GM19395 (cell line): ENCODE results near the gene U2AF2.

Experiments
- ATAC-seq: cut with Tn5 transposase; IDR thresholded peaks from one replicate; pipeline ENCODE4 v1.9.1; 2021; ENCODE audit warnings: mild to moderate bottlenecking, moderate library complexity; ENCODE audit not compliant: unreplicated experiment

The U2AF2 gene

GRCh38 chr19:55621205-55621672, 33.6 kb upstream of the U2AF2 start:
- ATAC-seq = no peak

DNA sequence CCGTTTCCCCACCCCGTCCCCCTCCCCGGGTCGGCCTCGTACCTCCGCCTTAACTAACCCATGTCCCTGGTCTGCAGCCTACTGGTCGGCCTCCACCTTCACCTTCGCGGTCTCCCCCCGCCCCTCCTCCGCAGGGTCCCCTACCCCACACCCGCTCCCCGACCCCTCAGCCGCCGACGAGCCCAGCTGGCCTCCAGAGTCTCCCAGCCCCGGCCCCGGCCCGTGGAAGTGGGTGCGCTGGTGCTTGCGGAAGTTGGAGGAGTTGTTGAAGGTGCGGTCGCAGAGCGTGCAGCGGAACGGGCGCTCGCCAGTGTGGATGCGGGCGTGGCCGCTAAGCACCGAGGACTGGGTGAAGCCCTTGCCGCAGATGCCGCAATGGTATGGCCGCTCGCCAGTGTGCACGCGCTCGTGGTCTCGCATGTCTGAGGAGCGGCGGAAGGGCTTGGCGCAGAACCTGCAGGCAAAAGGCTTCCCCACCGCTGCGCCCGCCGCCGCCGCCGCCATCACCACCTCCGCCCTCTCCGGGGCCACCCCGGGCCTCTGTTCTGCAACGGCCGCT, 33.1 kb upstream of the U2AF2 start:
- no peak for ATAC-seq

GRCh38 chr19:55622242-55622969, 32.4 kb upstream of the U2AF2 start:
- ATAC-seq = no peak

DNA sequence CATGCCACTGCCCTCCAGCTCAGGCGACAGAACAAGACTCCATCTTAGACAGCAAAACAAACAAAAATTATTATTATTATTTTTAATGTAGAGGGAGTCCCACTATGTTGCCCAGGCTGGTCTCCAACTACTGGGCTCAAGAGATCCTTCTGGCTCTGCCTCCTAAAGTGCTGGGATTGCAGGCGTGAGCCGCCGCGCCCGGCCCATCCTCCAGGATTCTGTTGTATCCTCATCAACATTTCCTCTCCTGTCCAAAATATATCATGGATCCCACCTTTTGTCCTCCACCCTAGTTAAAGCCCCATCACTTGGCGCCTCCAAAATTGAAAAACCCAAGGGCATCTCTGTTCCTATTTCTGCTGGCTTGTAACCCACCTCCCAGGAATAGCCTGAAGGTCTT, 31.7 kb upstream of the U2AF2 start:
- no peak for ATAC-seq

- no peak for ATAC-seq
Measured at GRCh38 chr19:55623561-55623960, 31.3 kb upstream of the U2AF2 start.

- ATAC-seq = no peak
Measured at GRCh38 chr19:55624109-55625003, 30.5 kb upstream of the U2AF2 start, which contains the start of gene ZNF784. Gene ZNF784 (minus strand): TSS chr19:55624566. CDS start chr19:55624561, 5 bp downstream.

DNA sequence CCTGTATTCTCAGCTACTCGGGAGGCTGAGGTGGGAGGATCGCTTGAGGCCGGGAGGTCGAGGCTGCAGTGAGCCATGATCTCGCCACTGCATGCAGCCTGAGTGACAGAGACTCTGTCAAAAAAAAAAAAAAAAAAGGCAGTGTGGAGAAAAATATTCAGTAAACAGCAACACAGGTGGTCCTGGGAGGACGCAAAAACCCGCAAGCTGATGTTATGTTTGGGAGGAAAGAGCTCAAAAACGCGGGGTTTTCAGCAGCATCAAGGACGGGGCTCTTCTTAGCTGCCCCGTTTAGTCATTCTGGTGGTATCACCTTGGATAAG, 29.9 kb upstream of the U2AF2 start:
- no peak for ATAC-seq

- no peak for ATAC-seq
Measured at GRCh38 chr19:55626350-55626749, 28.5 kb upstream of the U2AF2 start.

- no peak for ATAC-seq
Measured at GRCh38 chr19:55632463-55632834, 22.4 kb upstream of the U2AF2 start.

DNA sequence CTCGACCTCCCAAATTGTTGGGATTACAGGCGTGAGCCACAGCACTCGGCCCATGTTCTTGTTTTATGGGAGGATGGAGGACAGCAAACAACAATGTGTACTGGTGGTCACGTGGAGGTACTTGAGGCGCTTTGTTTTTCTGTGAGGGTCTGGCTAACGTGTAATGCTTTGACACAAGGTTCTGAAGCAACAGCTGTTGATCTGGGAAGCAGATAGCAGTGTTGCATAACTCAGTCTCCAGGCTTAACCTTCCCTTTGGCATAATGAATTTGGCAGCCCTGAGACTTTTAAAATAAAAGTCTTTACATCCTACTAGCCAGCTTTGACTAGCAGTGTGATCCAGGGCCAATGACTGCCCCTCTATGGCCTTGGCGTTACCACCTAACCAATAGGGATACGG, 21.0 kb upstream of the U2AF2 start:
- no peak for ATAC-seq

DNA sequence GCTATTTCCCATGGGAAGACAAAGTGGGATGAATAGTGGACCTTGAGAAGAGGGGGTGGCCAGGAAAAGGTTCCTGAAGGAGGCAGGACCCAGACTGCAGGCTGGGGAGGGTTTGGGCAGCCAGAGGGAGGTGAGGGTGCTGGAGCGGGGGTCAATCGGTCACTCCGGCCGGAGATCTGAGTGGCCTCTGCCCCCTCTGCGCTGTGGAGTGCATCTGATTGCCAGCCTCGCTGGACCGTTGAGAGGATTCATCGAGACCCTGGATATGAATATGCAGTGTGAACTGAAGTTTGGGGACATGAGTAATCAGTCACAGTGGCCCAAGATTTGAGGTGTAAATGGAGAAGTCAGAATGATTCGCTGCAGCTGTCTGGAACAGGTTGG, 19.5 kb upstream of the U2AF2 start:
- no peak for ATAC-seq

- ATAC-seq = no peak
Measured at GRCh38 chr19:55635856-55636440, 18.9 kb upstream of the U2AF2 start.

DNA sequence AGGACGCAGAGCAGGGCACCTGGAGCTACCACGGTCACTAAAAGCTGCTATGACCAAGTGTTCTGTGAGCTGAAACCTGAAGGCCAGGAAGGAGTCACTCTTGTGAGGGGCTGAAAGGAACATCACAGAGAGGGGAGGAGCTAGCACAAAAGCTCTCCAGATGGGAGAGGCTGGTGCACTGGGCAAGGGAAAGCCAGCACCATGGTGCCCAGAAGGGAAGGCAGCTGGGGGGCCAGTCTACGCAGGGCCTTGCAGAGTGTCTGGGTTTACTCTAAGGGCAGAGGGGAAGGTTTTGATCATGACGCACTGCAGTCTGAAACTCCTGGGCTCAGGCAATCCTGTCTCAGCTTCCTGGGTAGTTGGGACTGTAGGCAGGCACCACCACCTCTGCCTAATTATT, 18.1 kb upstream of the U2AF2 start:
- ATAC-seq = no peak

DNA sequence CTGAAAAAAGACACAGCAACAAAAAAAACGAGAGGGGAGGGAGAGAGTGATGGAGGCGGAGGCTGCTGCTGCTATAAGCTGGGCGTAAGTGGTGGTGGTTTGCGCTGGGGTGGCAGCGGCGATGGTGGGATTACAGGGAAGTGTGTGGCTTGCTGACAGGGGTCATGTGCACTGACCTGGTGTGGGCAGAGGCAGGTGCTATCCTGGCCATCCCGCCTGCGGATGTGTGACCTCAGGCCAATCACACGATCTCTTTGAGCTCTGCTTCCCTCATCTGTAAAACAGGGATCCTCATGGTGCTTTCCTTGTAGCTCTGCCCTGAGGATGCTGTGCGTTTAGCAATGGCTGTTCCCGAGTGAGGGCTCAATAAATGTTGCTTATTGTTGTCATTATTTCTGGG, 17.3 kb upstream of the U2AF2 start:
- ATAC-seq = no peak

- no peak for ATAC-seq
Measured at GRCh38 chr19:55638864-55639359, 15.9 kb upstream of the U2AF2 start.

DNA sequence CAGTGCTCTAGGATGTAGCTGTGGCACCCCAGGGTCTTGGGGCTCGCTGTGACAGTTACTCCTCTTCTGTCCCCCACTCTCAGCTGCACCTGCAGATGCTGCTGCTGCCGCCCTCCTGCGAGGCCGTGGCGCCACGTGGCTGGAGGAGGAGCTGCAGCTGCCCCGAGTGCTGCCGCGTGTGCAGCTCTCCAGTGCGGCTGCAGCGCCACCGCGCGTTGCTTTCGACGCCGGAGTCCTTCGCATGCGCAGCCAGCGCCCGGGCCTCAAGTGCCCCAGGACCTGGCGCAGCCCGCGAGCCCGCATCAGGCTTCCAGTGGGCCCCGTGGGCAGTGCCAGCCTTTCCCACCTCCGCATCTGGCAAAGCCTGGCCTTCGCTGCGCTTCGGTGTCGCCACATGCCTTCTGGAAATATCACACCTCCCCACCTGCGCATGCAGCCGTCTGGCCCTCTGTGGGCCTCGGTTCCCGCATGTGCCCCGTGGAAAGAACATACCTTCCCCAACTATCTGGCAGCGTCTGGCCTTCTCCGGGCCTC, 14.7 kb upstream of the U2AF2 start:
- no peak for ATAC-seq

- ATAC-seq = no peak
Measured at GRCh38 chr19:55640577-55641425, 14.0 kb upstream of the U2AF2 start, which contains the start of gene ZNF580. Gene ZNF580 (plus strand): TSS chr19:55641002. CDS start chr19:55642509, 1,507 bp downstream.

- ATAC-seq = no peak
Measured at GRCh38 chr19:55641426-55642152, 13.2 kb upstream of the U2AF2 start.
